Left cardiac atrium (tissue), 4 donors: Measurements from ENCODE around the gene CRIM1. TPM values are rescaled to one million over a fixed set of nuclear protein-coding genes. Genes with fewer than 3 reads are reported as not detected.

Source experiments
- ATAC-seq, 2 donors: fragments of 200-7000 bp; cut with Tn5 transposase; one replicate each; pipeline ENCODE4 v1.9.1; 2020; ENCODE audit warnings: mild to moderate bottlenecking in 2 of 2, moderate library complexity in 2 of 2
- DNase-seq: peaks from one replicate; pipeline ENCODE4 v3.0.0-alpha.2; 2020
- intact Hi-C, 2 donors: fragments of 100-400 bp; cut with DNase I; formaldehyde crosslinking; loops; one replicate each; pipeline versions ENCODE4 v1.14.1 to v1.15.1; 2022 to 2023
- total RNA-seq, 2 donors: library from RNA; stranded (reverse); fragmentation: NEBNext Ultra II Directional; extraction: Animal tissue kit (Norgen Biotek cat#: 25700); gene quantifications; one replicate each; pipeline ENCODE4 v1.2.1, GENCODE V29; 2021
- donor health status: DM: no; HTN: yes; CAD: no.
- donor health status: DM: no; HTN: yes; CAD: no; lungs with severe emphysema.
- donor health status: DM: yes; HTN: yes; CAD: no.
- donor health status: Dilated cardiomyopathy.

The CRIM1 gene
- total RNA-seq, 2 donors from 2014 or later: 29.6 to 101 TPM

DNA sequence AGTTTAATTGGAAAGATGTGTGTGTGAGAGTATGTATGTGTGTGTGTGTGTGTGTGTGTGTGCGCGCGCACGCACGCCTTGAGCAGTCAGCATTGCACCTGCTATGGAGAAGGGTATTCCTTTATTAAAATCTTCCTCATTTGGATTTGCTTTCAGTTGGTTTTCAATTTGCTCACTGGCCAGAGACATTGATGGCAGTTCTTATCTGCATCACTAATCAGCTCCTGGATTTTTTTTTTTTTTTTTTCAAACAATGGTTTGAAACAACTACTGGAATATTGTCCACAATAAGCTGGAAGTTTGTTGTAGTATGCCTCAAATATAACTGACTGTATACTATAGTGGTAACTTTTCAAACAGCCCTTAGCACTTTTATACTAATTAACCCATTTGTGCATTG is 194.4 kb downstream of the CRIM1 start:
- ATAC-seq: no peak
- DNase-seq: no peak
- intact Hi-C loops: no loop called here

GRCh38 chr2:36553683-36554082 is 198.1 kb downstream of the CRIM1 start:
- no peak for DNase-seq
- intact Hi-C loops: no loop called here
- ATAC-seq: peak in 1 of 2 donors; percentile 59

DNA sequence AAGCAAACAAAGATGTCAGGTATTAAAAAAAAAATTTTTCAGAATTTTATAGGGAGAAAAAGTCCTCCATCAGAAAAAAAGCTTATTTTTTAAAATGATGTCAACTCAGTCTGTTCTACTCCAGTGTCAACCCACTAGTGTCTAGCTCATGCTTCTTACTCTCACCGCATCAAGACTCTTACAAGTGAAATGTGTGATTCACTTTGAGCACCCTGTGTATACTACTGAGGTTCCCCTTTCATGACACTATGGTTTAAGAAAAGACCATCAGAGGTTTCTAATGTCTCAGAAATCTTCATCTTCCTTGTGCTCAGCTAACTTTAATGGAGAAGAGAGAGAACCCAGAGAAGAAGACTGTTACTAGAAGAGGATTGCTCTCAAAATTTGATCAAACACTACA is 199.0 kb downstream of the CRIM1 start:
- ATAC-seq (no peak), DNase-seq (no peak)
- intact Hi-C loops: no loop called here

- DNase-seq (no peak), ATAC-seq (no peak)
- intact Hi-C loops: no loop called here
Measured at GRCh38 chr2:36555789-36556188, 200.2 kb downstream of the CRIM1 start.

GRCh38 chr2:36556842-36557241 is 201.3 kb downstream of the CRIM1 start:
- intact Hi-C loops: no loop called here
- DNase-seq: no peak
- ATAC-seq: no peak

GRCh38 chr2:36559221-36559942 is 203.8 kb downstream of the CRIM1 start:
- intact Hi-C loops: no loop called here
- DNase-seq (no peak), ATAC-seq (no peak)

- DNase-seq (no peak), ATAC-seq (no peak)
- intact Hi-C loops: no loop called here
Measured at GRCh38 chr2:36560726-36561125, 205.1 kb downstream of the CRIM1 start.

GRCh38 chr2:36561237-36561944 is 205.8 kb downstream of the CRIM1 start:
- no peak for DNase-seq
- ATAC-seq: peak; percentile 55 to 86
- intact Hi-C loops: no loop called here

DNA sequence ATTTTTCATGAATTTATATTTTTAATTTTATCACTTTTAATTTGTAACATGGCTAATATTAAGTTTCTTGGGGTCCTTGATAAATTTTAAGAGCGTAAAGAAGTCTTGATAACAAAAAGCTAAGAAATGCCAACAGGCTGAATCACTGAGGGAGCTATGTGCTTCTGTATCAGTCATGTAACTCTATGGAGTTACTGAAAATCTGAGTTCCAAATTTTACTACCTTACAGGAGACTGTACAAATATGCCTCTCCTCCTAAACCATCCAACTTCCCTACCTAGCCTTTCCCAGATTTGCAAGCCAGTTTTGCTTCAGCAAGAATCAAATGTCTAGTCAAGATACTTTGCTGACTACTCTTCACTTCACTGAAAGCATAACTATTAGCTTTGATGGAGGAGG is 206.7 kb downstream of the CRIM1 start:
- ATAC-seq (peak in 1 of 2 donors; percentile 49), DNase-seq (no peak)
- intact Hi-C loops: no loop called here

DNA sequence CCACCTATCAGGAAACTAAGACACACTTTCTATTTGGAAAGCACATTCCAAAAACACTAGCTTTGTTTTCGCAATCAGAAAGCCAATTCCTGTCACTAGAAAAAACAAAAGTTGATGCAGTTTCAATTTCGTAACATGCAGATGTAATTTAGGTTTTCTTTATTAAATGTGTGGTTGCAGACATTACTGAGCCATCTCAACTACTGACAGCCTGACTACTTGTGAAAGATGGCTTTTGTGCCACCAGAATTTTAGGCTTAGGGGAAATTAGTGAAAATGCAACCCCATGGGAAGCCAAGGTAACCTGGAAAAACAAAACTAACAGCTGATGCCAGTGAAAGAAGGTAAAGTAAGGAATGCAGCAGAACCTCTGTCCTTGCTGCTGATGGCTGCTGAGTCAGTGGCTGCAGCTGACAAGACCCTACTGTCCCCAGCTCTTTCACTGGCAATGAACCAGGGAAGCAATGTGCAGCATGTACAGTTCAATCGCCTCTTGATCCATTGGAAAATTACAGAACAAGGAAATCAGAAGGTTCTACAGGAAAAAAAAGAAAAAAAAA is 207.5 kb downstream of the CRIM1 start:
- intact Hi-C loops: no loop called here
- ATAC-seq (no peak), DNase-seq (no peak)

- DNase-seq (no peak), ATAC-seq (peak in 1 of 2 donors; percentile 30)
Measured at GRCh38 chr2:36564377-36564930, 208.9 kb downstream of the CRIM1 start.

DNA sequence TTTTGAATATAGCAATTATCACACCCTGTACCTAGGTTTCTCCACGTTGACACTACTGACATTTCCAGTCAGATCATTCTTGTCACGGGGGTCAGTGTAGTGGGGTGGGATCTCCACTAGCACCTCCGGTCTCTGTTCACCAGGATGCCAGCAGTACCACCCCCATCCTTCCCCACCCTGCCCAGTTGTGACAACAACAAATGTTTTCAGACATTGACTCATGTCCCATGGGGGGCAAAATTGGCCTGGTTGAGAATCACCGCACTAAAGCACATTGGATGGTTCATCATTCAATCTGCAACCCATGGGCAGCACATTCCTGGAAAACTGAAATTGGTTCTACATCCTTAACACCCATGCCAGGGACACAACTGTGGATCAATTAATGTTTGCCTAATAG is 210.1 kb downstream of the CRIM1 start:
- no peak for ATAC-seq
- intact Hi-C loops: no loop called here
- no peak for DNase-seq

More at GRCh38 chr2:36564377-36564930, 208.9 kb downstream of the CRIM1 start:
- intact Hi-C loops: no loop called here

DNA sequence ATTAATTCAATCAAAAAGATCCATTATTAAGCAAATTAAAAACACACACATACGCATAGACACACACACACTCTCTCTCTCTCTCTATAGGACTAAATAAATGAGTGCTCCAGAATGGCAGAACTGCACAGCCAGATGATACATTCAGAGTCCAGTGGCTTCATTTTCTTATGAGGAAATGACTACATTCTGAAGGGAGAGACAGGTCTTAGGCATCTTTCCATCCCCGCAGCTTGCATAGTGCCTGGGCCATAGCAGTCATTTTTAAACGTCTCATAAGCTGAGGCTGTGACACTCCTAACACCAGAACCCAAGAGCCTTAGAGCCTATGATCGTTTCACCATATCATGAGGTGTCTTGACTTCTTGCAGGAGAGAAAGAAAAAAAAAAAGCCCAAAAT is 211.3 kb downstream of the CRIM1 start:
- DNase-seq: no peak
- intact Hi-C loops: no loop called here
- no peak for ATAC-seq

DNA sequence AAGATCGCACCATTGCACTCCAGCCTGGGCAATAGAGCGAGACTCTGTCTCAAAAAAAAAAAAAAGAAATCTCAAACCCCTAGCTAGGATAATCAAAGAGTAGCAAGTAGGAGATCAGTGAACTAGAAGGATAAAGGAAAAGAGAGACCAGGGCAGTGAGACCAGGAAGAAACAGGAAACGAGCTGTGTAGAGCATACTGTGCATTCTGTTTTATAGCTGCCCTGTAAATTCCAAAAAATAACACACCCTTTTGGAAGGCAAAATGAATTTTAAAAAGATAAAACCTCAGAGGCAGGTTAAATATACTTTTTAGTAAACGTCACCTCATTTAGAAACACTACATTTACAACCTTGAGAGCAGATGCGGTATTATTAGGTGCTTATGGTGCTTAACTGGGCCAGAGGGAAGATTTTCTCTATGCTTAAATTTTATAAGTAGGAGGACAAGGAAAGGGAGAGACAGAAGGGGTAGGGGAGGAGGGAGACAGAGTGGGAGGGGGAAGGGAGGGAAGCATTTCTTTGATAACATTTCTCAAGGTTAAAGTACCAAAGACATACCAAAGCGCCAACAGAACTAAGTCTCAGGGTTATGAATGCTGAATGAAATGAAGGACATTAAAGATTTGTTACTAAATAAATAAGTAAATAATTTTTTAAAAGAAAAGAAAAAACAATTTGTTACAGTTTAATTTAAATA is 212.3 kb downstream of the CRIM1 start:
- DNase-seq (no peak), ATAC-seq (no peak)
- intact Hi-C loops: no loop called here

- no peak for DNase-seq
- ATAC-seq: no peak
- intact Hi-C loops: no loop called here
Measured at GRCh38 chr2:36568516-36569246, 213.1 kb downstream of the CRIM1 start.

GRCh38 chr2:36569267-36569856 is 213.8 kb downstream of the CRIM1 start:
- intact Hi-C loops: no loop called here
- DNase-seq (no peak), ATAC-seq (no peak)

DNA sequence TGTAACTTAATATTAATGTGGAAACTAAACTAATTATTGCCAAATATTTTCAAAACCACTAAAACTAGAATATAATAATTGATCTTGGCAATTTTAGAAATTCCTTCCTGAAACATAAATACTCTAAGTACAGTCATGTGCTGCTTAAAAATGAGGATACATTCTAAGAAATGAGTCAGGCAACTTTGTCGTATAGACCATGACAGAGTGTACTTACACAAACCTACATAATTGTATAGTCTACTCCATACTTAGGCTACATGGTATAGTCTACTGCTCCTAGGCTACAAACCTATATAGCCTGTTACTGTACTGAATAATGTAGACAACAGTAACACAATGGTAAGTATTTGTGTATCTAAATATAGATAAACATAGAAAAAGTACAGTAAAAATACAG is 214.8 kb downstream of the CRIM1 start:
- intact Hi-C loops: no loop called here
- ATAC-seq (no peak), DNase-seq (no peak)

DNA sequence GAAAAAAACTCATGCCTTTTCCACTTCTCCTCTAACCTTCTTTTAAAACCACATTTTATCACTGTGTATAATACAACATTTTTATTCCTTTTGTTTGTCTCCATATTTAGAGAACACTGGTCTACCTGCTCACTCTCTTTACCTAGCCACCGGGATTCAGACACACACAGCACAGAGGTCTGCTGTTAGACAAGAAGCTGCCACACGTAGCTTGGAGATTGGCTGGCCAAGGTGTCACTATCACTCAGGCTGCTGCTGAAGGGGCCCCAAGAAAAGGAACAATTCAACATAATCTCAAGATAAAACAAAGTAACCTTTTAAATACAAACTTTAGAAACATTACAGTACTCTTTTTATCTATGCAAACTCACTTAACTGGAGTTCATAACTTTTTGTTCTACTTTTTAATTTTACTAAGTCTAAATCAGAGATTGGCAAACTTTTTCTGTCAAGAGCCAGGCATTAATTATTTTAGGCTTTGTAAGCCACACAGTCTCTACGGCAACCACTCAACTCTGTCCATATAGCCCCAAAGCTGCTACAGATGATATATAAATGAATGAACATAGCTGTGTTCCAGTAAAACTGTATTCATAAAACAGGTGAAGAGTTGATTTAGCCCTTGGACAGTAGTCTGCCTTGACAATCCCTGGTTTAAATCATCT is 216.6 kb downstream of the CRIM1 start:
- no peak for ATAC-seq
- no peak for DNase-seq
- intact Hi-C loops: no loop called here
